Testis (tissue), 2 donors: ENCODE data around the gene CFAP58.

Experiments
- CTCF ChIP-seq, 3 experiments: fragments of 450-650 bp in 2 of 3; fragments of 200-600 bp in 1 of 3; sonication (generic) in 1 of 3; IDR thresholded peaks; one replicate each; pipeline ENCODE4 v1.5.1; 2016 to 2019; ENCODE audit warnings: antibody characterized with exemption in 3 of 3, mild to moderate bottlenecking in 2 of 3, moderate library complexity in 1 of 3
- POLR2A ChIP-seq: fragments of 450-650 bp; IDR thresholded peaks from one replicate; pipeline ENCODE4 v1.6.1; 2017; ENCODE audit warnings: antibody characterized with exemption, mild to moderate bottlenecking, moderate library complexity

GRCh38 chr10:104416851-104417250 is 63.2 kb downstream of the CFAP58 start:
- no peak for TF ChIP-seq POLR2A
- TF ChIP-seq CTCF (IDR thresholded peaks at IDR 0.05): no peak
